Stomach smooth muscle (tissue), 2 donors: ENCODE data around the gene PTGR3.

Experiments
- H3K27ac ChIP-seq: one replicate; pipeline ENCODE4 v1.7.0; 2013; ENCODE audit warnings: mild to moderate bottlenecking, low read length, inconsistent platforms
- H3K27me3 ChIP-seq, 2 donors: one replicate each; pipeline ENCODE4 v1.7.0; 2013; ENCODE audit warnings: low read length in 2 of 2; ENCODE audit not compliant: insufficient read depth in 2 of 2, control insufficient read depth in 1 of 2
- H3K36me3 ChIP-seq, 2 donors: one replicate each; pipeline ENCODE4 v1.7.0; 2013; ENCODE audit warnings: low read length in 2 of 2; ENCODE audit not compliant: control insufficient read depth in 2 of 2, insufficient read depth in 2 of 2
- H3K4me1 ChIP-seq: one replicate; pipeline ENCODE4 v1.7.0; 2013; ENCODE audit warnings: low read length; ENCODE audit not compliant: control insufficient read depth, insufficient read depth
- H3K4me3 ChIP-seq, 2 donors: one replicate each; pipeline ENCODE4 v1.7.0; 2013; ENCODE audit warnings: low read length in 2 of 2
- H3K9ac ChIP-seq, 2 donors: one replicate each; pipeline ENCODE4 v1.7.0; 2013; ENCODE audit warnings: low read length in 2 of 2, mild to moderate bottlenecking in 1 of 2
- H3K9me3 ChIP-seq, 2 donors: one replicate each; pipeline ENCODE4 v1.7.0; 2013; ENCODE audit warnings: low read length in 2 of 2; ENCODE audit not compliant: control insufficient read depth in 2 of 2
- donor health status: healthy.
- donor health status: Pancreatic carcinoma.

The PTGR3 gene

DNA sequence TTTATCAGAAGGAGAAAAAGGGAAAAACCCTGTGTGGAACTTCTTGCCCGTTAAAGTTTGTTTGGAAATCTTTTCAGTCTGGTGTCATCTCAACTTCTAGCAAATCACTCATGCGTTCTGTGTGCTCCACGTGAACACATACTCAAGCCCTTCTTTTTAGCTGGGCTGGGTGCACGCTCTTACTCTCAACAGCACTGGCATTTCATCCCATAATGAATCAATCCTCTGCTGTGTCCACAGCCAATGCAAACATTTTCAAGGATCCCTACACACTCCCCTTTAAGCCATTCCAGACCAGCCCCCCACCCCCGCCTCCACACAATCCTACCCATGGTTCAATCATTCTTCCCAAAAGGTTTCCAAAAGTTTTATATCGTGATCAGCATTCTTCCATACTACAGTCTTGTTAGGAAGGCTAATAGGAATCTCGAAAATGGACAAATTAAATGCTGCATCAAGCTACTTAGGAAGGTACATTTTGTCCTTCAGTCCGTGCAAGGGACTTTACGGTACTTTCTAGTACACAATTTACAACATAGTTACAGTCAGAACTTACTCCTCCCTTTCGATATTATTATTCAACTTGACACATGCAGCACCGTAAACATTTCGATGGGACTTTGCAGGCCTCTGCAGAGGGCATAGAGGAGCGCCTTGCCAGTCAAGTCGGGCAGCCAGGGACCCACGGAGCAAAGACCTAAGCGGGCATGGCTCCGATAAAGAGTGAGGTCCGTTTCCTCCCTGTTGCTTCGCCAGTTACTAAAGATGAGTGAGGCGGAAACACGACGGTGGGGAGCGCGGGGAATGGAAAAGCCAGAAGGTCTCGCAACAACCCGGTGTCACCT, 1.4 kb downstream of the PTGR3 start:
- H3K27ac ChIP-seq: peak overlapping the region; percentile 95
- H3K4me3 ChIP-seq: peak overlapping the region; percentile 74 to 98
- peaks cover 21% of the 10 kb centered on the region for H3K4me1 ChIP-seq
- H3K36me3 ChIP-seq: no peaks in the 10 kb centered on the region
- no peaks in the 10 kb centered on the region for H3K27me3 ChIP-seq
- peak overlapping the region; percentile 86 to 89 for H3K9ac ChIP-seq
- H3K9me3 ChIP-seq: no peaks in the 10 kb centered on the region

DNA sequence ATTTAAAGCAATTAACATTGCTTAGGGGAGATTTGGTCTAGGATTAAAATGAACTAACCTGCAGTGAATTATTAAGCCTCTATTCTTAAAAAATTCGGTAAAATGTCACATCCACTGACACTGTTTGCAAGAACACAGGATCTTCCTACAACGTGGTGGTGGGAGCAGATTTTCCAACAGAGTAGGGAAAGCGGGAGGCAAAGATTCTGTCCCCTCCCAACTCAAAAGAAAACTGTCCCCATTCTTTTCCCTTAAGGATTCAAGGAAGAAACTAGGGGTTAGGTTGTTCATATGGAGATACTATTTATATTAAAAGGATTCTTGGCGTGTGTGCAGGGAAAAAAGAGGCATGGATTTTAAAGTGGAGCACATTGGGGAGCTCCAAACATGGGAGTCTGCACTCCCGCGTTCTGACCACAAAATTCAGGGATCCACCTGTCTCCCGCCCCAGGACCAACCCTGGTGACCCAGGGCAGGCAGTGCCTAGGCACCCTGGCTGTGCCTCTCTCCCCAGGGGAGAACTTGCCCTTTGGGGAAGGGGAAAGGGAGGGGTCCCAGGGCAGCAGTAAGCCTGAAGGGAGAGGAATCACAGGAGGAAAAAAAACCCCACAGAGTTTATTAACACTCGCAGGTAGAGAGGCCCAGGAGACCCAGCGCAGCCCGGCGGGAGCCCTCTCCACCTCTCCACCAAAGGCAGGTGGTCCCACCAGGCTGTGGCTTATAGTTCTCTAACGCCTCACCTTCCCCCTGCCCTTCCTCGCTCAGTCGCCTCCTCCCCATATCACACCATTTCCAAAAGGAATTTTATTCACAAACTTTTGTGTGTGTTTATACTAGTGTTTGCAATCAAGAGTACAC, 2.3 kb downstream of the PTGR3 start:
- Histone ChIP-seq H3K27me3 (no peaks in the 10 kb centered on the region), H3K4me3 (peak overlapping the region; percentile 74 to 98), H3K9me3 (no peaks in the 10 kb centered on the region), H3K36me3 (peaks cover 0 to 2% of the 10 kb centered on the region in 2 donors), H3K9ac (peak overlapping the region; percentile 73 to 89), H3K4me1 (peaks cover 24% of the 10 kb centered on the region), H3K27ac (peak overlapping the region; percentile 95)

DNA sequence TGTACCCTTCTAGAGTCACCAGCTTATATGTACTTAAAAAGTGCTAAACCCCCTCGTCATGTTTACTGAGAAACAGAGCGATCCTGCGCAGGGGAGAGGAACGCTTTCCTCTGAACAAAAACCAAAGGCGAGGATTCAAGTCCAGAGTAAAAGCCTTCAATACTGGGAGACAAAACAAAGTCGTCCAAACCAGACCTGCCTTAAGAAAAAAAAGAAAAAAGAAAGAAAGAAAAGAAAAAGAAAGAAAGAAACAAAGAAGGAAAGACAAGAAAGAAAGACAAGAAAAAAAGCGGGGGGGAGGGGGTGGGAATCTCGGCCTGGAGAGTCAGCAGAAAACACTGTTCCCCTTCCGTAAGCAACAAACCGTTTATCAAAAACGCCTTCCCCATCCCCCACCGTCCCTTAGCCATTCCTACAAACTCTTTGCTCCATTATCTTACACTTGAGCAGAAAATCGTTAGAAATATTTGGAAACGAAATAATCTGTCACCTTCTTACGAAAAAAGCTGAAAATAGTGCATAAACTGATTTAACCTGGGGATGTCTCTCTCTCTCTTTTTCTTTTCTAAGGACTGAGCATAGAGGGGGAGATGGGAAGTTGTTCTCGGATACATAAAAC, 3.3 kb downstream of the PTGR3 start:
- H3K27ac ChIP-seq: peak overlapping the region; percentile 95
- peak overlapping the region; percentile 64 to 98 for H3K4me3 ChIP-seq
- peaks cover 0 to 2% of the 10 kb centered on the region in 2 donors for H3K36me3 ChIP-seq
- H3K27me3 ChIP-seq: no peaks in the 10 kb centered on the region
- no peaks in the 10 kb centered on the region for H3K9me3 ChIP-seq
- peaks cover 30% of the 10 kb centered on the region for H3K4me1 ChIP-seq
- H3K9ac ChIP-seq: peak overlapping the region; percentile 79 to 89

DNA sequence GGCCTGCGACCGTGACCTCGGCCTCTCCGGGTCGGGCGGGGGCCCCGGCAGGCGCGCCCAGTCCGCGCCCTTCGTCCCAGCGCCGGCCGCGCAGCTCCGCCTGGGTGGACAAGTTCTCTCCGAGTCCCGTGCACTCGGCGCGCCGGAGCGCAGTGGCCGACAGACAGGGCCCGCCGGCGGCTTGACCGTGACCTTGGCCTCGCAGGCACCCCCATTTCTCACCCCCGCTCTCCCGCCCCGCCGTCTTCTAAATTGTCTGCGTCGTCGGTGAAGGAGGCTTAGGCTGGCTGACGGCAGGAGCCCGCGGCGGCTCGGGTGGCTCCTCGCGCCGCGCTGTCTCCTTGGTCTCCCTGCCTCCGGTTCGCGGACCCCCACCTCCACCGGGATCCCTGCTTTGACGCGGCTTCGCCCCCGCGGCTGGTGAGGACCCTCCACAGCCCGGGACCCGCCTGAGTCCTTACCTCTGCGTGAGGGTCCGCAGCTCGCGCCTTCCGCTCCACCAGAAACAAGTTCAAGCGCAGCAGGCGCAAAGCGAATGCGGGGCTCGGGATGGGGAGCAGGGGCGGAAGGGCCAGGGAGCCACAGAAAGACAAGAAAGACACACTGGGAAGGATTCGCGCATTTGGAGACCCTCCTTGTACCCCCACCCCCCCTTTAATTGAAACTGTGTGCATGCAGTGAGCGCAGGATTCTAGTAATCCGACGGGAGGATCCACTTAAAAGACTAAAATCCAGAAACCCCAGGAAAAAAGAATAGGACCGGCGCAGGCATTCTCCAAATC, 4.0 kb downstream of the PTGR3 start:
- peaks cover 0 to 8% of the 10 kb centered on the region in 2 donors for H3K36me3 ChIP-seq
- peaks cover 30% of the 10 kb centered on the region for H3K4me1 ChIP-seq
- peak overlapping the region; percentile 79 to 89 for H3K9ac ChIP-seq
- peak overlapping the region; percentile 95 for H3K27ac ChIP-seq
- no peaks in the 10 kb centered on the region for H3K27me3 ChIP-seq
- no peaks in the 10 kb centered on the region for H3K9me3 ChIP-seq
- H3K4me3 ChIP-seq: peak overlapping the region; percentile 64 to 98

DNA sequence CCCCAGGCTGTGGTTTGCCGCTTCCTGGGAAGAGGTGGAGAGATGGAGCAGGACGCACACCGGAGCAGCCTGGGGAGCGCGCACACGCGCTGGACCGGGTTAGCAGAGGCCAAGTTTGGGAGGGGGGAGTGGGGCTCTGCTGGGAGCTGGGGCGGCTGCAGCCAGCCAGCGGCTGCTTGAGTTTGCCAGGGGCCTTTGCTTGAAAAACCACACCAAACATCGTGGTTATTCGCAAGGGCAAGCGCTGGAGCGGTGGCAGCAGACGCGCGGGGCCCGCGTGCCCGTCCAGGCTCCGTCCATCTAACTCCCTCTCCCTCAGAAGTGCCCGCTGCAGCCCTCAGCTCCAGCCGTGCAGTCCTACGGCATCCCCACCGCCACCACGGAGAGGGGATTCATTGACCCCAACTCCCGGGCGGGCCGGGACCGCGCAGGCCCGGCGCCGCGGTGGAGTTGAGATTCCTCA, 4.6 kb downstream of the PTGR3 start:
- Histone ChIP-seq H3K27ac (peak overlapping the region; percentile 95), H3K9me3 (no peaks in the 10 kb centered on the region), H3K4me1 (peaks cover 36% of the 10 kb centered on the region), H3K36me3 (peaks cover 0 to 12% of the 10 kb centered on the region in 2 donors), H3K9ac (peak overlapping the region; percentile 79 to 89), H3K27me3 (no peaks in the 10 kb centered on the region), H3K4me3 (peak overlapping the region; percentile 64 to 98)

DNA sequence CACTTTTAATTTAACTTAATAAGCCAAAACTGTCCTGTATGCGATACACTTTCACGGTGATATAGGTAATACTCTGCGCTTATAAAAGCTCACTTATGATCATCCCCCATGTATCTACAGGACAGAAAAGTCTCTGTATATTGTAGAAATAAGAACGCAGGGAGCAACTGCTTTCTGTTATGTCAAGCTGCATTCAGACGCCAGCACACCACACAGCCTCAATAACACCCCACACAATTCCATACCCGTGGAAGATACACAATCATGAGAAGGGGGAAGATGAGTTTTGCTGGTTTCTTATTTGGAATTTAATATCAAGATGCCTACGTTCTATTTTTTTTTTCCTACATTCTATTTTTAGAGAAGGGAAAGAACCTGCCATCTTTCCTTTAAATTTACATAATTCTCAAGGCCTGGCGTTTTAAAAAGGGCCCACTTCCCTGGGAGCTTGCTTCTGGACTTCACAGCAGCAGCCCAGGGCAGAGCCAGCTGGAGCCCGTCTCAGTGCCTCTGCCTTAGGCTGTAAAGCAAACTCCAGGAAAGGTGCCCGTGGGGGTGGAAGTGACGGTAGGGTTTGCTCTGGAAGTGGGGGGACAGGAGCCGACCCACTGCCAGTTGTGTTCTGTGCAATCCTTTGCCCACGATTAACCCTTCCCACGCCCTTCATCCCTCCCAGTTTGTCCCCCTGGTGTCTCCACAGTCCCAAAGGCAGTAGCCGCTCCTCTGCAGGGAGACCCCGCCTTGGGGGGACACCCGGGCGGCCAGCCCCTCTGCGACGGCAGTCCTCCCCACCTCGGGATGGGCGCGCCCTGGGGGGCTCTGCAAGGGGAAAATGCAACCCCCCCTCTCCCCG, 5.3 kb downstream of the PTGR3 start:
- peaks cover 36% of the 10 kb centered on the region for H3K4me1 ChIP-seq
- peak overlapping the region; percentile 79 to 89 for H3K9ac ChIP-seq
- no peaks in the 10 kb centered on the region for H3K9me3 ChIP-seq
- H3K27ac ChIP-seq: peak overlapping the region; percentile 95
- no peaks in the 10 kb centered on the region for H3K27me3 ChIP-seq
- H3K36me3 ChIP-seq: peaks cover 0 to 12% of the 10 kb centered on the region in 2 donors
- peak overlapping the region; percentile 64 to 98 for H3K4me3 ChIP-seq

- Histone ChIP-seq H3K4me3 (peak overlapping the region; percentile 64 to 98), H3K36me3 (peaks cover 0 to 12% of the 10 kb centered on the region in 2 donors), H3K27ac (peak overlapping the region; percentile 95), H3K9me3 (no peaks in the 10 kb centered on the region), H3K4me1 (peaks cover 36% of the 10 kb centered on the region), H3K9ac (peak overlapping the region; percentile 79 to 89), H3K27me3 (no peaks in the 10 kb centered on the region)
Observed at GRCh38 chr18:75202696-75203365, 6.1 kb downstream of the PTGR3 start.

GRCh38 chr18:75201282-75202270, 7.4 kb downstream of the PTGR3 start:
- peaks cover 29% of the 10 kb centered on the region for H3K4me1 ChIP-seq
- peak overlapping the region; percentile 4 to 36 for H3K4me3 ChIP-seq
- H3K9ac ChIP-seq: peak overlapping the region; percentile 1 to 11
- peak overlapping the region; percentile 72 for H3K27ac ChIP-seq
- peaks cover 0 to 12% of the 10 kb centered on the region in 2 donors for H3K36me3 ChIP-seq
- no peaks in the 10 kb centered on the region for H3K9me3 ChIP-seq
- H3K27me3 ChIP-seq: no peaks in the 10 kb centered on the region
